ENCODE data around the gene XG.

The XG gene

GRCh38 chrX:2820136-2820771 is 68.4 kb downstream of the XG start:
- no peak for DNase-seq

- no peak for DNase-seq
Measured at GRCh38 chrX:2823795-2824386, 72.1 kb downstream of the XG start.

GRCh38 chrX:2824886-2825285 is 73.0 kb downstream of the XG start:
- no peak for DNase-seq

GRCh38 chrX:2828344-2828958 is 76.6 kb downstream of the XG start, which contains the start of gene GYG2:
Gene GYG2, plus strand, starts transcription at chrX:2828930. Its CDS starts 1,259 bp downstream, at chrX:2830189.
- peak; percentile 20 for DNase-seq

- no peak for DNase-seq
Measured at GRCh38 chrX:2828959-2829411, 77.1 kb downstream of the XG start.

GRCh38 chrX:2829469-2830246 is 77.8 kb downstream of the XG start:
- DNase-seq = no peak

- DNase-seq = no peak
Measured at GRCh38 chrX:2831471-2832228, 79.8 kb downstream of the XG start.

GRCh38 chrX:2837961-2838360 is 86.1 kb downstream of the XG start:
- DNase-seq = no peak

- no peak for DNase-seq
Measured at GRCh38 chrX:2840961-2841360, 89.1 kb downstream of the XG start.

GRCh38 chrX:2841537-2841936 is 89.7 kb downstream of the XG start:
- no peak for DNase-seq

GRCh38 chrX:2846992-2847391 is 95.2 kb downstream of the XG start:
- no peak for DNase-seq

GRCh38 chrX:2848871-2849301 is 97.0 kb downstream of the XG start:
- DNase-seq = peak; percentile 78

- DNase-seq = no peak
Measured at GRCh38 chrX:2854918-2855317, 103.1 kb downstream of the XG start.

- DNase-seq = no peak
Measured at GRCh38 chrX:2855761-2856160, 103.9 kb downstream of the XG start.

- no peak for DNase-seq
Measured at GRCh38 chrX:2857566-2857965, 105.7 kb downstream of the XG start.

GRCh38 chrX:2859197-2859797 is 107.5 kb downstream of the XG start:
- DNase-seq = no peak

- DNase-seq = no peak
Measured at GRCh38 chrX:2862404-2862803, 110.6 kb downstream of the XG start.

GRCh38 chrX:2863646-2864045 is 111.8 kb downstream of the XG start:
- DNase-seq = peak; percentile 67
